Measurements from ENCODE around the gene CARF.
"Not testable (repeated sequence)": the region's sequence is repeated elsewhere in the genome, so short reads cannot be mapped to it uniquely, and the experiment has no call there.

Gene CARF

GRCh38 chr2:202911512-202912341 is at the start of gene CARF, which contains the start of gene WDR12:
CARF (plus strand) TSS chr2:202912275; CDS start chr2:202941903, 29,628 bp downstream.
WDR12 (minus strand) TSS chr2:202911673; CDS start chr2:202911476, 197 bp downstream.
- peak; percentile 91 to 92 for DNase-seq

- DNase-seq: peak; percentile 67 to 68
Observed at GRCh38 chr2:202870431-202871299, 41.4 kb upstream of the CARF start.

GRCh38 chr2:202871300-202872141 is 40.6 kb upstream of the CARF start, which contains the start of gene ICA1L:
ICA1L (minus strand) TSS chr2:202871766; CDS start chr2:202829009, 42,757 bp downstream.
- DNase-seq: peak; percentile 29 to 55

GRCh38 chr2:202877699-202878098 is 34.4 kb upstream of the CARF start:
- DNase-seq: no peak

GRCh38 chr2:202881570-202881969 is 30.5 kb upstream of the CARF start:
- DNase-seq: no peak

- no peak for DNase-seq
Observed at GRCh38 chr2:202883987-202884675, 27.9 kb upstream of the CARF start.

GRCh38 chr2:202885190-202885589 is 26.9 kb upstream of the CARF start:
- no peak for DNase-seq

GRCh38 chr2:202905507-202905906 is 6.6 kb upstream of the CARF start:
- not testable (repeated sequence) for DNase-seq

- DNase-seq: no peak
Observed at GRCh38 chr2:202908186-202908585, 3.9 kb upstream of the CARF start.

GRCh38 chr2:202909394-202910192 is 2.5 kb upstream of the CARF start:
- no peak for DNase-seq

GRCh38 chr2:202910250-202910649 is 1.8 kb upstream of the CARF start:
- not testable (repeated sequence) for DNase-seq

GRCh38 chr2:202910698-202911097 is 1.4 kb upstream of the CARF start:
- DNase-seq: no peak

GRCh38 chr2:202911203-202911511 is 918 bp upstream of the CARF start:
- no peak for DNase-seq

- DNase-seq: peak; percentile 7 to 12
Observed at GRCh38 chr2:202912342-202913201, 497 bp downstream of the CARF start.

GRCh38 chr2:202918860-202919259 is 6.8 kb downstream of the CARF start:
- DNase-seq: no peak

GRCh38 chr2:202932425-202933138 is 20.5 kb downstream of the CARF start:
- no peak for DNase-seq

- DNase-seq: no peak
Observed at GRCh38 chr2:202933139-202933510, 21.1 kb downstream of the CARF start.

- no peak for DNase-seq
Observed at GRCh38 chr2:202933958-202934357, 21.9 kb downstream of the CARF start.

- DNase-seq: no peak
Observed at GRCh38 chr2:202934456-202934855, 22.4 kb downstream of the CARF start.

- DNase-seq: no peak
Observed at GRCh38 chr2:202938960-202939359, 26.9 kb downstream of the CARF start.
